Dermis blood vessel endothelial cell (primary cell): Measurements from ENCODE around the gene PAFAH2. TPM values are rescaled to one million over a fixed set of nuclear protein-coding genes. Genes with fewer than 3 reads are reported as not detected.
"Not testable (repeated sequence)": the region's sequence is repeated elsewhere in the genome, so short reads cannot be mapped to it uniquely, and the experiment has no call there.

ENCODE experiments used
- DNase-seq: peaks from one replicate; pipeline ENCODE4 v3.0.0; 2010
- total RNA-seq: library from RNA; depleted of rRNA; stranded (reverse); fragments of >200 nt; gene quantifications from 2 replicates; pipeline ENCODE4 v1.2.3, GENCODE V29; 2014

PAFAH2 gene
- total RNA-seq, 1 donor from 2014 or later, result 31.7 TPM

GRCh38 chr1:26010825-26011224 is 13.0 kb upstream of the PAFAH2 start:
- DNase-seq, result no peak

GRCh38 chr1:26009796-26010447 is 12.1 kb upstream of the PAFAH2 start:
- peak; percentile 36 for DNase-seq

DNA sequence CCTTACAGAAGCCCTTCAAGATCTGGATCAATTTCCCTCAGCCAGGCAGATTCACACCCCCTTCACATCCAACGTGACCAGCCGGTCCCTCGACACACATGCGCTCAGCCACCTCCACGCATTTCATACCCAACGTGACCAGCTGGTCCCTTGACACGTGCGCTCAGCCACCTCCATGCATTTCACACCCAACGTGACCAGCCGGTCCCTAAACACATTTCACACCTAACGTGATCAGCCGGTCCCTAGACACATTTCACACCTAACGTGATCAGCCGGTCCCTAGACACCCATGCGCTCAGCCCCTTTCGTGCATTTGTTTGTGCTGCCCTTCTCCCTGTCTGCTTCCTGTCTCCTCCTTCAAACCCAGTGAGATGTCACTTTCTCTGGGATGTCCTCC is 8.8 kb upstream of the PAFAH2 start:
- no peak for DNase-seq

GRCh38 chr1:26005434-26006105 is 7.7 kb upstream of the PAFAH2 start:
- DNase-seq, result no peak

- DNase-seq, result no peak
Measured at GRCh38 chr1:26003756-26004155, 5.9 kb upstream of the PAFAH2 start.

- DNase-seq, result no peak
Measured at GRCh38 chr1:26003262-26003661, 5.4 kb upstream of the PAFAH2 start.

- DNase-seq, result no peak
Measured at GRCh38 chr1:25999041-25999800, 1.4 kb upstream of the PAFAH2 start.

DNA sequence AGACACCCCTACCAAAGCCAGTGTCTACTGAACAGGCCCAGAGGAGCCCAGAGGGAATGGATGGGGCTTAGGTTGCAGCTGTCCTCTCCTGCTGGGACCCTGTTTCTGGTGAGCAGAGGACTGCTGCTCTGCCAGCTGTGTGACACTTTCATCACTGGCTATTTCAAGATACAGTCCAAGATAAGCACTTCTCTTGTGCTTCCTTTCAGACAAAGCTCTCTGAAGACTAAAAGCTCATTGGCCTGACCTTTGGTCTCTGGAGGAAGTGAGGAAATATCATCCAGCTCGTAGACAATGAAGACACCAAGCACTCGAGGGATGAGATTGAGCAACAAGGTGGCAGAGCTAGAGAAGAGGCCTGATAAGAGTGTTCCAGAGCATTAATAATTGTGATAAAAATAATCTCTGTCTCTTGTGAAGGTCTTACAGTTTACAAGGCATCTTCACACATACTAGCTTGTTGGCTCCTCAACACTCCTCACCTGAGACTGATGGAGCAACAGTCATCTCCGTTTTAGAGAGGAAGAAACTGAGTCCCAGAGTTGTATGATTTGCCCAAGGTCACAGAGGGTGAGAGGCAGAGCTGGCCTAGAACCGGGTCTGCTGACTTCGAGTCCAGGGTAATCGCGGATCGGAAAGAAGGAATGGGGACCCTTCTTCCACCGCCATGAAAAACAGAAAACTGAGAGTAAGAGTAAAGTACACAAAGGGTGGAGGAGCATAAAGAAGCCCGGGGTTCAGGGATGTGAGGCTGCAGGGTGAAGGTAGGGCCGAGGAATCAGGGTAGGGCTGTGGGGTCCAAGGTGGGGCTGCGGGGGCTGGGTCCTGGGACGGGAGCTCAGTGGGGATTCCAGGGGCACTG is 666 bp downstream of the PAFAH2 start:
- peak; percentile 58 for DNase-seq

DNA sequence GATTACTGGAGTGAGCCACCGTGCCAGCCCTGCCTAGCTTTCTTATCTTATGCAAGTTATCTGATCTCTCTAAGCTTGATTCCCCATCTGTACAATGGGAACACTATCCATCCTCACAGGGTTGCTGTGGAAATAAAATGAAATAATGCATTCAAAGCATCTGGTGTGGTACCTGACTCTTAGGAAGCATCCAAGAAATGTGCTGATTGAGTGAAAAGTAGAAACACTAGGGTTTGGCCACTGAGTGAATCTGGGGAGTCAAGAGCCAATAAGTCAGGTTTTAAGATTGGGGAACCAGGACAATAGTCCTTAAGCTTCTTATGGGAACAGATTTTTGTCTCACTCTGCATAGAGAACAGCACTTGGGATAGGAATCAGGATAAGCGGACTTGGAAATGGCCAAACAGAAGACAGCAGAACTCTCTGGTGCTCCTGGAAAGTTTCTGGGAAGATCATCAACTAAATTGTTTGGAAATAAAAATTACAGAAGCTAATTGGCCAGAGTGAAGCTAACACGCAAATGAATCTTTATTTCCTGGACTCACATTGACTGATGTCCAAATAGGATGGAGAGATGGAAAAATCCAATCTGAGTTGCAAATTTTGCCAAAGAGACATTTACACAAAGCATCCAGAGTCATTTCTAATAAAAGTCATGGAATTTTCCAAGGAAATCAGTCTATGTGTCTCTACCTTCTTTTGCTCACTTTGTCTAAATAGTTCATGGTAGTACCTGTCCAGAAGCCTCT is 3.3 kb downstream of the PAFAH2 start:
- no peak for DNase-seq

GRCh38 chr1:25993197-25993951 is 4.5 kb downstream of the PAFAH2 start:
- DNase-seq, result no peak

DNA sequence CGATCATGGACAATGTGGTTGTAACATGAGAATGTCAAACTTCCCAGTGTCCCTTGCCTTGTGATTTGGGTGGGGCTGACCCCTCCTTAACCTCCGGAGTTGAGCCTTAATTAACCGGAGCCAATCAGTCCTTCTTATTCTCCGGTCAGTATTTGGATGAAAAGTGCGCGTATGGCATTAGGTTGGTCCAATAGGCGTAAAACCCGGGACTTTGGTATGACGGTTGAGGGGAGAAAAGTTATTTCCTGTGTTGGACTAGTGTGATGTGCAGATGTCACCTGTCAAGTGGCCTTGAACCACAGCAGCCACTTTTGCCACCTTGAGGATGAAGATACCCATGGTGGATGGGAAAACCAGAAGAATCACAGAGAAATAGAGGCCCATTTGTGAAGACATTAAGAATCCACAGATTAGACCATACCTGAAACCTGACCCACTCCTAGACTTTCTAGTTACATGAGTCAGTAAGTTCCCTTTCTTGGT is 5.1 kb downstream of the PAFAH2 start:
- DNase-seq, result no peak

- no peak for DNase-seq
Measured at GRCh38 chr1:25991937-25992688, 5.8 kb downstream of the PAFAH2 start.

DNA sequence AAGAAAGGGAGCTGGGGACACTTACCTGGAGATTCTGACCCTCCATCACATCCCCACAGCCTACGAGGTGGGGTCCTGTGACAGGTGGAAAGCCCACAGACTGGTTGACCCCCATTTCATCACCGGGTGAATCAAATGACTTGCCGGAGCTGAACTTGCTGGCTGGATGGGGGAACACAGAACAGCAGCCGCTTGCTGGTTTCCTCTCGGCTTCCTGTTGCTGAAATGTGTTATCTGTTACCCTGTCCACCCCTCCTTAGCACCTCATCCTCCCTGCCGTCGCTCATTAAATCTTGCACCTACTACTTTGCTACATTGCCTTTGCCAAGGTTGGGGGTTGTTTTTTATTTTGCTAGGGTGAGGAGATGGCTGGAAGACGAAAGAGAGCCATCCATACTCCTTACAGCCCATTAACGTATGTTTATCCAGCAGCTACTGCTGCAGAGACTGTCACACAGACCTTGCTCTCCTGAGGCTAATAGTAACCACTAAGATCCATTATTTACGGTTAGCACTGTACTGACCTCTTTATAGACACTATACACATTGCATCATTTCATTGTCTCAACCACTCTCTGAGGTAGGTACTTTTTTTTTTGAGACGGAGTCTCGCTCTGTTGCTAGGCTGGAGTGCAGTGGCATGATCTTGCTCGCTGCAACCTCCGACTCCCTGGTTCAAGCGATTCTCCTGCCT is 7.0 kb downstream of the PAFAH2 start:
- no peak for DNase-seq

DNA sequence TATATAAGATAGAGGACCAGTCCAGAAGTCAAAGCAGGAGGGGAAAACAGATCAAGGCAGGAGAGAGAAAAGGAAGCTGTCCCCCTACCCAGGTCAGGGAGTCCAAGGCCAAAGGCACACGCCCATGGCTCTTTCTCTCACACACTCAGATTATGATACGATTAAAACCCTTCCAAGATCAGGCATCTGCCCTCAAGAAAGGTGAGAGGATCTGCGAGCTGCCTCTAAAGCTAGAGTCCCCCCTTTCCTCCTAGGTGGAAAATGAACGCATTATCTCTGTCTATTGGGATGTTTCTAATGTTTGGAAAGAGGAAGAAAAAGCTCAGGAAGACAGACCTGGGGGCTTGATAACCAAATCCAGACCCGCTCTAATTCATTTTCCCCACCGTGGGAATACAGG is 7.6 kb downstream of the PAFAH2 start:
- DNase-seq, result no peak

- DNase-seq, result no peak
Measured at GRCh38 chr1:25989440-25990234, 8.2 kb downstream of the PAFAH2 start.

DNA sequence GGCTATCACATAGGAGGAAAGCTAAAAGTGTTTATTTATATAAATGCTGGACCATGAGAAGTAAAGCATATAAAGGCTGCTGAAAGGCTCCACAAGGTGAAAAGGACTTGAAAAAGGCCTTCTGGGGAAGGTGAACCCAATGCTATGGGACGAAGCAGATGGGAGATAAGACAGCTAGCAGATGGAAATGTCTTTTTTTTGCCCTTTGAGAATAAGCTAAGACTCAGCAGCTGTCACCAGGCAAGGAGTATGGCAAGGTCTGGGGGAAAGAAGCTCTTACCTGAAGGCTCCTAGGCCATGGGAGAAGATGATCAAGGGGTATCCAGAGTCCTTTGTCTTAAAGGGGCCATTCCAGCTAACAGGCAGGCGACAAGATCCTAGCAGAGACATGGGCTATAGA is 9.9 kb downstream of the PAFAH2 start:
- no peak for DNase-seq

GRCh38 chr1:25986773-25987172 is 11.1 kb downstream of the PAFAH2 start:
- DNase-seq, result not testable (repeated sequence)

DNA sequence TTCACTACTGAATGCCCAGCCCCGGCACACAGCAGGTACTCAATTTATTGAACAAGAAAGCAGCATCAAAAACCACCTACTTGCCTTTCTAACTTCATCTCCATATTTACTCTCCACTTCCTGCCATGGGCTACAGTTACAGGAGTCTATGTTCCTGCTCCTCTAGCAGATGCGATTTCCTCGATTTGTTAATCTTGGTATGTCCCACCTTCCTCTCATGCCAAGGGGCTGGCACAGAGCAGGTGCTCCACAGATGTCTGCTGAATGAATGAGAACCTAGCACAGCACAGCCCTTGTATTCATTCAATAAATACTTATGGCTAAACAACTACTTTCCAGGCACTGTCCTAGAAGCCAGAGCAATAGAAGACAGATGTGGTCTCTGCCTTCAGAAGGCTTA is 12.2 kb downstream of the PAFAH2 start:
- no peak for DNase-seq

DNA sequence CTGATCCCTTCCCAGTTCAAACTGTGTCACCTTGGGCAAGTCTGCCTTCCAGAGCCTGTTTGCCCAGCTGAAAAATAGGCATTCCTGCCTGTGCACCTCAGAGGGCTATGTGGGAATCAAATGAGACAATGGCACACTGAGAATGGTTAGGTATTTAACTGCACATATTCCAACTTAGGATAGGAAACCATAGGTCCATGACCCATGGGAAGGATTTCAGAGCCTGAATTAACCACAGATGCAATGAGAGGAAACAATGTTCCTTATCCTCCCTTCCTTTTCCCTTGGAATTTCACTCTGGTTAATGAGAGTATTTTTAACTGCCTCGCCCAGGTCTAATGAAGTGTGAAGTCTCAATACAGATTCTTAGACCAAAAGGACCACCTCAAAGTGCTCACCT is 12.7 kb downstream of the PAFAH2 start:
- peak; percentile 13 for DNase-seq
